T-helper 2 cell treated with Interferon-gamma antibody and Interleukin-4, amounts not matched to agents 100 ng/mL and 5 ng/mL, for 36 hours (primary cell): ENCODE measurements around the gene DNAH10. TPM values are rescaled to one million over a fixed set of nuclear protein-coding genes. Genes with fewer than 3 reads are reported as not detected.

ENCODE experiments used
- intact Hi-C: fragments of 100-400 bp; cut with micrococcal nuclease; formaldehyde crosslinking; loops from one replicate; pipeline ENCODE4 v1.15.1; 2023
- total RNA-seq: library from RNA; stranded (reverse); gene quantifications from 2 replicates; pipeline ENCODE4 v1.2.3, GENCODE V29; 2022

The DNAH10 gene
- total RNA-seq, 1 donor from 2014 or later = 0.14 TPM

DNA sequence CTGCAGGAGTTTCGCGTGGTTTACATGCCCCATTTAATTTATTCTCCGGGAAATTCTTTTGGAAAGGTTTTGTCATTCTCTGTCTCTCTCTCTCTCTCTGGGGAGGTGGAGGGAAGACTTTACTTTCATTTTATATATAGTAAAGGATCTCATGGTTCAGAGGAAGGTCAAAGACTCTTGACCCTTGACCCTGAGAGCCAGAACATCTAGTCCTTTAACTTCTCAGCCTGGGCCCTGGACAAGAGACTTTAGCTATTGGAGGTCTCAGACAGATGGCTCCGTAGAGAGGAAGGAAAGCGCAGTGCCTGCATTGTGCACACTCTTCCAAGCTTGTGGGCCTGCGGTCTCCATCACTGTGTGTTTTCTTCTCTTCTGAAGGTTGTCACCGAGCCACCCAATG is 166.8 kb downstream of the DNAH10 start:
- intact Hi-C loops = no loop called here

DNA sequence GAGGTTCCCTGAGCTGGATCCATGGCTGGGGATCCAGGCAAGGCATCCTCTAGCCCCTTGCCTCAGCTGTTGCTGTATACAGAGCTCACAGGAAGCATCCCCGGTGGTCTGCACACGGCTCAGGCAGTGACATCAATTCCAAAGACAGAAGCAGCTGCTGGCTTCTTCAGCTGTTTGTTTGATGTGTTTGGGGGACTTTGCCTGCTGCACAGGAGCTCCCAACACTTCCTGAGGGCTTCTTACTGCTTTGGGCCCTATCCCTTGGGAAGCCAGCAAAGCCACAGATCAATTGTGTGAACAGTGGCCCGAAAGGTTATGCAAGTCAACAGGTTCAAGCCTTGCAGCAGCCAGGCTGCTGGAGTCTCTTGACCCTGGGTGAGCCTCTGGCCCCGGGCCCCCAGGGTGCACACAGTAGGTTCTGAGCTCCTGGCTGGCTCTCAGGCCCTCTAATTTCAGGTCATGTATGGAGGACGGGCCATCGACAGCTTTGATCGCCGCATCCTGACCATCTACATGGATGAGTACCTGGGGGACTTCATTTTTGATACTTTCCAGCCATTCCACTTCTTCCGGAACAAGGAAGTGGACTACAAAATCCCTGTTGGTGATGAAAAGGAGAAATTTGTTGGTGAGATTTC is 168.0 kb downstream of the DNAH10 start:
- intact Hi-C loops = no loop called here

DNA sequence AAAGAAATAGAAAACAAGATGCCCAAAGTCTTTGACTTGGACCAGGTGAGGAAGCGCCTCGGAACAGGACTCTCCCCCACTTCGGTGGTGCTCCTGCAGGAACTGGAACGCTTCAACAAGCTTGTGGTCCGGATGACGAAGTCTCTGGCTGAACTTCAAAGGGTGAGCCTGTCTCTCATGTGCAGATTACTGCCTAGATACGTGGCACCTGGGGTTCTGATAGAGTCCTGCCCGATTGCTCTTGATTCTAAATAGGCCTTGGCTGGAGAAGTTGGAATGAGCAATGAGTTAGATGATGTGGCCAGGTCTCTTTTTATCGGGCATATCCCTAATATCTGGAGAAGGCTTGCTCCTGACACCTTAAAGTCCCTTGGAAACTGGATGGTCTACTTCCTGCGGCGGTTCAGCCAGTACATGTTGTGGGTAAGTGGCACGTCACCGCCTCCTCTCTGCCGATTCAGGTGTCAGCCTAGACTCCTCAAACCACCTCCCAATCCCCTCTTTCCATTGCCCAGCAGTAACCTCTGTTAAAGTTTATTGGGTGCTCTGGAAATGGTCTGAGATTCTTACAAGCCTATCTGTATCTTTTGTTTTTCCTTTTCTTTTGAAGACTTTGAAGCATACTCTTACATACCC is 169.7 kb downstream of the DNAH10 start:
- intact Hi-C loops = no loop called here

DNA sequence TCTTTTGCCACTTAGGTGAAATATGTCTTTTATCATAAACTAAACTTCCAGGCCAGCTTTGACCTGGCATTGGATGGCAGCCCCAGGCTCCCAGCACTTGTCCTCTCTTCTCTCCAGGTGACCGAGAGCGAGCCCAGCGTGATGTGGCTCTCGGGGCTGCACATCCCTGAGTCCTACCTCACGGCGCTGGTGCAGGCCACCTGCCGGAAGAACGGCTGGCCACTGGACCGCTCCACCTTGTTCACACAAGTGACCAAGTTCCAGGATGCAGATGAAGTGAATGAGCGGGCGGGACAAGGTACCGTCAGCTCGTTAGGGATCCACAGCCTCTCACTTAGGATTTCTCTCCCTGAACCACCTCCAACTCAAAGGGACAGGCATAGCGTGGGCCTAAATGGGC is 171.1 kb downstream of the DNAH10 start:
- intact Hi-C loops = no loop called here

DNA sequence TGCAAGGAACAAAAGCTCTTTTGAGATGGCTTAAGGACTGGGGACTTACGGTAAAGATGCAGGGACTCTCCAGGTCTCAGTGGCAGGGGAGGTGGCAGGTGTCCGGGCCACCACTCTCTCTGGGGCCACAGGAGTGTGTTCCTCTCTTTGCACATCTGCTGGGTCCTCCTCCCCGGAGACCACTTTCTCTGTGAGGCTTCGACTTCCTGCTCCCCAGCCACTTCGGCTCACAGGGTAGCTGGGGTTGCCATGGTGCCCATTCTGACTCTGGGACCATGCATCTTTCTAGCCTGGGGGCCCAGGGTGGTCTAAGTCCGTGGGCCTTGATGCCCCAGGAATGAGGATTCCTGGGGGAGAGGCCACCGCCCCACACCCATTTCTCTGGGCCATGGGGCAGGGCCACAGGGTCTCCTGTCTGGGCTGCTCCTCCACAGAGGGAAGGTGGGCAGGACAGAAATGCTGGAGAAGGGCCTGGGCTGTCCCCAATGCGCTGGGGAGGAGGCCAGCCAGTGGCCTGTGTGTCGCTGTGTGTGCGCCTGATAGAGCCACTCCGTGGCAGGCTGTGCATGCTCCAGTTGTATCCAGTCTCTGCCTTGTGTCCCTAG is 172.0 kb downstream of the DNAH10 start:
- intact Hi-C loops = no loop called here

DNA sequence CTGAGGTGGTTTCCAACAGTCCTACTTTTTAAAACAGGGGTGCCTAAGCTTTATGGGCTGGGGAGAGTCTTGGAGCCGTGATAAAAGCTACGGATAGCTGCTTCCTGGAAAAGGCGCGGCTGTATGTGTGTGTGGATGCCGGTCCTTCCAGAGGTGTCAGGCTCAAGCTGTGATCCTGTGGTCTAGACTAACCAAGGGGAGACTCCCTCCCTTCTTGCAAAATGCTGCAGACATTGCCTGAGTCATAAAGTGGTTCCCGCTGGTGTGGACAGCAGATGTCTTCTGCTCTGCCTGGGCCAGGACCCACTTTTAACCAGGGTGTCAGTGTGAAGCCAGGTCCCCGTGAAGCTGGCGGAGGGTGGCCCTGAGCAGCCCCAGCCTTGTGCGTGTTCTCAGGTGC is 172.7 kb downstream of the DNAH10 start:
- intact Hi-C loops = no loop called here

DNA sequence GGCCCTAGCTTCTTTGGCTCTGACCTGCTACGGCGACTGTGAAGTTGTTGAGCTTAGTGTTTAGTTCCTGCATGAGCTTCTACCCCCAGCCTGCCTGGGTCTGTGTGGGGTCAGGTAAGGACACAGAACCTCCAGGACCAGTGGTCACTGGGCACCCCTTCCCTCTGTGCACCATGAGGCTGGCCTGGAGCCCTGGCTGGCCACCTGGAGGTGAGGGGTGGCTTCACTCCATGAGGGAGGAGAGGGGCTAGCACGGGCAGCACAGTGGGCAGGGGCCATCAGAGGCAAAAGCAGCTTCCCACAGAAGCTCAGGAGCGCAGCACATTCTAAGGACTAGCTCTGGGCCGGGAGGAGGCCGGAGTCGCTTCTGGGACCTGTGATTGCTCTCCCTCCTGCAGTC is 173.9 kb downstream of the DNAH10 start:
- intact Hi-C loops = no loop called here

DNA sequence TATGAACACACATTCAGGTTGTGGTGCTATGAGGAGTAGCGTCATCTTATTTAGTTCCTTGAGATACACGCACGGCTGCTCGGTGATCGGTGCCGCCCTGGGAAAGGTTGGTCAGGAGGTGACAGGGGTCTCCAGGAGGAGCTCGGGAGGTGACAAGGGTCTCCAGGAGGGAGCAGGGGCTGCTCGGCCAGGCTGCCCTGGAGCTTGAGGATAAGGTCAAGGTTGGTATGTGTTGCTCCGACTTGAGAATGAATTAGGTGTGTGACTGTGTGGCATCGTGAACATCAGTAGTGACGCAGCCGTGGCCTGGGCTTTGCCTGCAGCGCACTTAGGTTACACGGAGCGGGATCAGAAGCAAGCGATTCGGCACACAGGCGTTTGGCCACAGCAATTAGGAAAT is 174.4 kb downstream of the DNAH10 start:
- intact Hi-C loops = no loop called here

DNA sequence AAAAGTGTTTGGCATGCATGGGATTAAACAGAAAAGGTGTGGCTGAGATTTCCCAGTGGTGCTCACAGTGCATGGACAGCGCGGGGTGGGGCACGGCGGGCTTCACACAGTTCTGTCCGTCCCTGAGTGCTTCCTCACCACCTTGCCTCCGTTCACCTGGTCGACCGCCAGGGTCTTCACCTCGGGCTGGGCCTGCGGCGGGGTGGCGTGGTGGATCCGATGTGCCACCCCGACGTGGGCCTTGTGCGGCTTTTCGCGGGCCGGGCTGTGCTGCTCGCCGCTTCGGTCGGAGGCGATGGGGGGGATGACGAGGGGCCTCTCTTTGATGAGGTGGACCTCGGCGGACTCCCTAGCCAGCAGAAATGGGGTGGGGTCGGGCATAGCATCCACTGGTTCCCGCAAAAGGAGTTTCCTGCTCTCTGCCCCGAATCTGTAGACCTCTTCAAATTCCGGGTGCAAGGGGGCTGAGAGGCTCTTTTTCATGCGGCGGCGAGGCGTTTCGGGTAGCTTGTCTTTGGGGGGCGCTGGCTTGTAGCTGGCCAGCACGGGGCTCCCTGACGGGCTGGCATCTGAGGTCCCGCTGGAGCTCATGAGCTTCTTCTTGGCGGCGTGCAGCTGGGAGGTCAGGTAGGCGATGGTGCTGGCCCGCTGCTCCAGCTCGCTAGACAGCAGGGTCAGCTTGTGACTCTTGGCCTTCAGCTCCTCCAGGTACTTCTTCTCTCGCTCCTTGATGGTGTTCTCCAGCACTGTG is 175.0 kb downstream of the DNAH10 start:
- intact Hi-C loops = no loop called here

DNA sequence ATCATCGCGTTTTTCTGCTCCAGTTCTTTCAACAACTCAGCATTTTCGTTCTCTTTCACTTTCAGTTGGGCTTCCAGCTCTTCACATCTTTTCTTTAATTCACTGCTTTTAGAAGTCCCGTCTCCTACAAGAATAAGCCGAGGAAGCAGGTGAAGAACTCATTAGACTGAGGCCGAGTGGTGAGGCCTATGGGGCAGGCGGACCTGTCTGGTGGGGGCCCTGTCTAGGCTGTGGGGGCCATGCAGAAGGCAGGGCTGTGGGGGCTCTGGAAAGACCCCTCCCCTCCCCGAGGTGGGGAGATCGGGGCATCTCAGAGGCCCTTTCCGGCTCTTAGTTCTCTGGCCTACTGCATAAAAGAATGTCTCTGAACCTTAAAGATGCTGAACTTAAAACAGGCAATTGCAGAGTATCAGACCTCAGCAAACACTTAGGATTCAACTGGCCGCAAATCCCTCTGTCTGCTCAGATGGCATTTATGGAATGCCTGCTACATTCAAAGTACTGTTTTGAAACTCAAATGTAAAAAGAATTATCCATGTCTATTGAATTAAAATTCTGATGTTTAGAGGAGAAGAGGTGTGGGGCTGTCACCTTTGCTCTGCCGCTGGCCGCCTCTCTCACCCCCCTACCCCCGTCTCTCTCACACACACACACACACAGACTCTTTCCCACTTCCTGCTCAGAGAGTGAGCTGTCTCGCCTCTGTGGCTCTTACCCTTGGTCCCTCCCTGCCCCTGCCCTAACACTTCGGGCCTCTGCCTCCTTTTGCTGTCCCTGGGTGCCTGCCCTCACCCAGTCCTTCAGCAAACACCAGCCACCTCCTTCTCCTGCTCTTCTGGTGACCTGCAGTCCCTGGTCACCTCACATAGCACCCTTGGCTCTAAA is 175.8 kb downstream of the DNAH10 start:
- intact Hi-C loops = loop anchor here (2.0 kb wide), 1 partner anchor 35 kb away; the partner anchor contains the start of genes CCDC92 and ZNF664

DNA sequence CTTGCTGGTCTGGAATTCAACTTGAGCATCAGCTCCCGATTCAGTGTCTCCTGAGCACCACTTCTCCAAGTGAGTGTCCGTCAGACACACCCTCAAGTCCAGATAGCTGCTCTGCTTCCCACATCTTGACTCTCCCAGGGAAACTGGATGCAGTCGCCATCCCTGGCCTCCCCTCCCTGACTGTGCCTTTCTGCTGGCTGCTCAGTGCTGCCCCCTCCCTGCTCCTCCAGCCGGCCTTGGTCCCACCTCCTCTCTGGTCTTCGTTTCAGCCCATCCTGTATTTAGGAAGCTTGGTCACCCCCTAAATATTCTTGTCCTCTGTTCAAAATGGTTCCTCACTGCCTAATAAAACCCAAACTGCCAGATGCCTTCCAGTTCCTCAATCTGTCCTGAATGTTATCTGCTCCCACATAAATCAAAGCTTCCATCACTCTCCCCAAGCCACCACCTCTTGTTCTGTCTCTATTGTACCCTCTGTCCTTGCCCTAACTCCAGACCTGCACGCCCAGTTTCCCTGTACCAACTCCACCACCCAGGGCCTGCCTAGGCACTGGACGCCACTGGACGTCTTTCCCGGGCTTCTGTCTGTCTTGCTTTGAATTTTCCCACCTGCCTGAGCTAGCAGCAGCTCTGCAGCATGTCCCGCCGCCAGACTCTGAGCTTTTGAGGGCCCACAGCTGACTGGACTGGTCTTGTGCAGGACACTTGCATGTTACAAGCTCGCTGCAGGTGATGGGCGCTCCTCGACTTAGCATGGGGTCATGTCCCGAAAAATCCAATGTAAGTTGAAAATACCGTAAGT is 176.8 kb downstream of the DNAH10 start:
- intact Hi-C loops = loop anchor here (2.0 kb wide), 1 partner anchor 34 kb away; the partner anchor contains the start of genes CCDC92 and ZNF664

DNA sequence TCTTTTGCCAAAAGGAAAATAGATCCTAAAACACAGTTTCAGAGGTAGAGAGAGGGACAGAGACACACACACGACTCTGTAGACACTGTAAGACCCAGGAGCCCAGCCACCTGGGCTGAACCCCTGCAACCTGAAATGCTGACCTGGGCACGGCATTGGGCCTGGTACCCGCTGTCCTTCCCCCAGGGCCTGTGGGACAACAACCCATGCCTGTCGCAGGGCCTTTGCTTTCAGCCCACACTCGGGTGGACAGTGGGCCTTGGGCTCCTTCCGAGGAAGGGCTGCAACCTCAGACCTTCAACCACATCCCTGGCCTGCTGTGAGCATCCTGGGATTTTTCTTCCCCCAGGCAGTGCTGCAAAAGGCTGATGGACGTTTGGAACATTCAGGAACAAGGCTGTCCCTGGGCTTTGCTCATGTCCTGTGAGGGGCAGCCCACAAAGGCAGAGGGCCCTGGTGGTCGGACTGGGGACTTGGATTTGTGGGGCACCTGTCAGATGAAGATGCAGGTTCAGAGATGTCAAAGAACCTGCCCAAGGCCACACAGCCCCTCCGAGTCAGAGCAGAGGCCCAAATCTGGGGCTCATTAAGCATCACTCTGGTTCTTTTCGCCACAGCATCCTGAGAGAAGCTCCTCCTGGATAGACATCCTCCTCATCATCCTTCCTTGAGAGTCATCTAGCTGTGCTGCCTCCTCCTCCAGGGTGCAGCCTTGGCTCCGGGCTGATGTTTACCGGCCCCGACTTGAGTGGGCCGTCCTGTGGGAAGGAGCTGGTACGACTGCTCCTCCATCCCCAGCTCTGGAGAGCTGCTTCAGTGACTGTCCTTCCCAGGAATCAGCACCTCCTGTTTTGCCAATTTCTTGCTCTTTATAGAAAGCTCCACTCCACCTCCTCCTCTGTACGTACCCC is 177.9 kb downstream of the DNAH10 start:
- intact Hi-C loops = loop anchor here (2.0 kb wide), 1 partner anchor 33 kb away; the partner anchor contains the start of genes CCDC92 and ZNF664

DNA sequence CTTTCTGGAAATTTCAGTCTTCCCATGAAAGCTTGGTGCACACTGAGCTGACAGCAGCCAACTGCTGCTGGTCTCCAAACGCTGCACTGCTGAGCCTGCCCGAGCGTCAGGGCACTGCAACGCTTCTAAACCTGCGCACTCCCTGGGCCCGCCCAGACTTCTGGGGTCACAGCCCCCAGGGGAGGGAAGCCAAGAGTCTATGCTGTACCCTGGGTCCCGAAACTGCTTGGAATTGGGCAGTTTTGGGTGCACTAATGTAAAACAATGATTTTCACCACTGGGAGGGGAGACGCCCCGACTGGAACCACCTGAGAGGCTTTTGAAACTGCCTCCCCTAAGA is 178.5 kb downstream of the DNAH10 start:
- intact Hi-C loops = no loop called here

DNA sequence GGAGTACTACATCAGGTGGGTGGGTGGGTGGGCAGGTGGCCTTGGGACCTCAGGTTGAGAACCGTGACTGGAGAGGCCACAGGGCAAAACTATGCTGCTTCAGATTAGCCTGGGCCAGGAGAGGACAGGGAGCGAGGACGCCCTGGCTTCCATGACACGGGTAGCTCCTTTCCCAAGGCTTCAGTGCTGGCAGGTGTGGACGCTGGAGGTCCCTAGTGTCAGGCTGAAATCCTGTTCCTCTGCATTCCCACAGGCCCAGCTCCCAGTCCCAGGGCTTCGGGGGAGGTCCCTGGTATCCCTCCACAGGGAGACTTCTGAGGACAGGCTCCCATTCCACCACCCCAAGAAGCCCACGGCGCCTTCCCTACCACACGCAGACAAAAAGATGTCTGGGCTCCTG is 178.9 kb downstream of the DNAH10 start:
- intact Hi-C loops = no loop called here

DNA sequence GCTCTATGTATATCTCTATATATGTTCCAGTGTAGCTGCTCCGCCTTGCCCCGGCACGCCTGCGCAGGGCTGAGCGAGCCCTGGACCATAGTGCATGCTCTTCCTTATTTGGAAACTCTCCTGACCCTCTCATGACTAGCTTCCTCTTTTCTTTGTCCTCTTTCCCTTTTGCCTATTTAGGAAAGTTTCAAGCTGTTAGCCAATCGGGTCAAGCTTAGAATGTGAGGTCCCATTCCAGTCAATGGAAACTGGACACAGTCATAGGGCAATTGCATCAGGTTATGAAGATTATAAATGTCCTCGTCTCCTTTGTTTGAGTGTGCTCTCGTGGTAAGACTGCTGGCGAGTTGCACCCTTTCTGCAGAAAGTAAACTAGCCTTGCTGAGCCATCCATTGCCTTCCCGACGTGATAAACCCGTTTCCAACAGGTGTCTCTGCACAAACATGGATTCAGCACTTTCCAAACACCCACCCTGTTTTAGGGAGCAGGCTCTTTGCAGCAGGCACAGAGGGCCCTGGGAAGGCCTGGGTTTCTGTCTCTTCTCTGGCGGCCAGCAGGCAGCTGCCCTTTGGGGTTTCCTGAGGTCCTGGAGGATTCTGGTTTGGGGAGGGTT is 179.6 kb downstream of the DNAH10 start:
- intact Hi-C loops = no loop called here

DNA sequence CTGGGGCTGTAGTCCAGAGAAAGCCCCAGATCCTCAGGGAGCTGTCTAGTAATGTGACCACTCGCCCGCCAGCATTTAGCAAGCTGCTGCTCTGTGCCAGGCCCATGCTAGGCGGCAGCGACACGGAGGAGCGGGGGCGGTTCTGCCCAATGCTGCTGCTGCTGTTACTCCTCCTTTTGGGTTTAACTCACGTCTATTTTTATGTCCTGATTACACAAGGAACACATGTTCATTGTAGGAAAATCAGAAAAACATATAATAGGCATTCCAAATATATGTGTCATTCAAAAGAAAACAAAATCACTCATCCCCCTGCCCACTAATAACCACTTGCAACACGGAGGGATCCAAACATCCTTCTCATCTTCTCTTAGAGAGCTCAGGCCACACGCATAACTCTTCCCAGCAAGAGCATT is 180.1 kb downstream of the DNAH10 start:
- intact Hi-C loops = no loop called here

DNA sequence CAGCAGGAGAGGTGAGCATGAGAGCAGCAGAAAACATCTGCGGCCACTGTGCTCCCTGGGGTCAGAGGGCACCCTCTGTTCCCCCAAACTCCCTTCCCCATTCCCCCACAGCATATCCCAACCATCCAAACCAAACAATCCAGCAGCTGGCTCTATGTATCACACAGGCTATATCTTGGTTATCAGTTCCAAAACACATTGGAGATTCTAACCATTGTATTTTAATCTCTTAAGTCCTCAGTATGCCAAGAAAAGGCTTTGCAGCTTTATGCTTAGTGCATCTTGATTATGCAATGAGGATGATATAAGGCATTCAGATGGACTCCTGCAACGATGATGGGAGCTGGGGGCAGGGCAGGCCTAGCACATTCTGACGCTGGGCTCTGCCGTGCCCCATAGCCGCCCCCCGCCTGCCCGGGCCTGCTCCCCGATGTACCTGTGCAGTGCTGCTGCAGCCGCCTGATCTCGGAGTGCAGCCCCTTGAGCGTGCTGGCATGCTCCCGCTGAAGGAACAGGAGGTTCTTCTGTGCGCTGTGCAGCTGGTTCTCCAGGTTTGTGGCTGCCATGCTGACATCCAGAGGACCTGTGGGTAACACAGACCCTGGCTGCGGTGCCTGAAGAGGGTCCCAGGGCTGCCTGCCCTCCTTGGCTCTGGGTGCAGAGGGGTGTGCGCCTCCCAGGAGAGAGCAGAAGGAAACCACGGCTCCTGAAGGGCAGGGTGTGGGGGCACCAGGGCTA is 181.0 kb downstream of the DNAH10 start:
- intact Hi-C loops = no loop called here

DNA sequence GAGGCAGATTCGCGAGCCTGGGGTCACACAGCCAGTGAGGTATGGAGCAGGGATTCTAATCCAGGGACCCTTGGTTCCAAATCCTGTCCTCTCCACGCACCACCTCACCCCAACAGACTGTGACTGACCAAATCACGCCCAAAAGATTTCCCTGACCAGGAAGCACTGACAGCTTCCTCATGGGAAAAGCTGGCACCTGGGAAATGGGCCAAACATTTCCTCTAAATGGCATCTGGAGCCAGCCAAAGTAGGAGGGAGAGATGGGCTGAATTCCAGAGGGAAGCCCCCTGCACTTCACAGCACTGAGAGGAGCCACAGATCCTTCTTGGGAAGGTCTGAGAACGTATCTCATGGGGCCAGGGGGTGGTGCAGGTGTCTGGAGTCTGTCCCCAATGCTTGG is 181.7 kb downstream of the DNAH10 start:
- intact Hi-C loops = no loop called here
